Raji (cell line): ENCODE results near the gene RPS6KB2.

ENCODE experiments used
- POLR2A ChIP-seq: IDR thresholded peaks from 2 replicates; pipeline ENCODE4 v1.6.1; 2011; ENCODE audit warnings: low read depth, low read length, control low read depth; ENCODE audit not compliant: insufficient read depth

The RPS6KB2 gene

GRCh38 chr11:67428052-67429001 is at the start of gene RPS6KB2:
TSS of gene RPS6KB2 (plus strand) at chr11:67428494. CDS start at chr11:67428546, 52 bp downstream.
- TF ChIP-seq POLR2A, result peak; percentile 68

GRCh38 chr11:67378544-67378943 is 49.8 kb upstream of the RPS6KB2 start:
- TF ChIP-seq POLR2A, result no peak

GRCh38 chr11:67379061-67380058 is 48.9 kb upstream of the RPS6KB2 start:
- TF ChIP-seq POLR2A, result no peak

- peak; percentile 58; the same call in 1 of the 2 replicates for TF ChIP-seq POLR2A
These were observed 46.9 kb upstream of the RPS6KB2 start for GRCh38 chr11:67381244-67381972.

- TF ChIP-seq POLR2A, result no peak
These were observed 45.8 kb upstream of the RPS6KB2 start for GRCh38 chr11:67382276-67383136.

- no peak for TF ChIP-seq POLR2A
These were observed 43.4 kb upstream of the RPS6KB2 start for GRCh38 chr11:67384851-67385366.

- TF ChIP-seq POLR2A, result no peak
These were observed 41.2 kb upstream of the RPS6KB2 start for GRCh38 chr11:67387069-67387468.

- no peak for TF ChIP-seq POLR2A
These were observed 40.8 kb upstream of the RPS6KB2 start for GRCh38 chr11:67387518-67387917.

- TF ChIP-seq POLR2A, result peak; percentile 5; the same call in 1 of the 2 replicates
These were observed 38.8 kb upstream of the RPS6KB2 start for GRCh38 chr11:67389477-67389876.

GRCh38 chr11:67390947-67391303 is 37.4 kb upstream of the RPS6KB2 start:
- TF ChIP-seq POLR2A, result no peak

- peak; percentile 86 for TF ChIP-seq POLR2A
These were observed 36.8 kb upstream of the RPS6KB2 start, which contains the start of gene RAD9A for GRCh38 chr11:67391304-67392182. TSS of gene RAD9A (plus strand) at chr11:67391986. CDS start at chr11:67392045, 59 bp downstream.

- no peak for TF ChIP-seq POLR2A
These were observed 36.0 kb upstream of the RPS6KB2 start for GRCh38 chr11:67392183-67392715.

GRCh38 chr11:67393437-67393836 is 34.9 kb upstream of the RPS6KB2 start:
- no peak for TF ChIP-seq POLR2A

- TF ChIP-seq POLR2A, result no peak
These were observed 34.3 kb upstream of the RPS6KB2 start for GRCh38 chr11:67393990-67394389.
